Measurements from ENCODE around the gene SLC5A4.
"Not testable (repeated sequence)": the region's sequence is repeated elsewhere in the genome, so short reads cannot be mapped to it uniquely, and the experiment has no call there.

Gene SLC5A4

DNA sequence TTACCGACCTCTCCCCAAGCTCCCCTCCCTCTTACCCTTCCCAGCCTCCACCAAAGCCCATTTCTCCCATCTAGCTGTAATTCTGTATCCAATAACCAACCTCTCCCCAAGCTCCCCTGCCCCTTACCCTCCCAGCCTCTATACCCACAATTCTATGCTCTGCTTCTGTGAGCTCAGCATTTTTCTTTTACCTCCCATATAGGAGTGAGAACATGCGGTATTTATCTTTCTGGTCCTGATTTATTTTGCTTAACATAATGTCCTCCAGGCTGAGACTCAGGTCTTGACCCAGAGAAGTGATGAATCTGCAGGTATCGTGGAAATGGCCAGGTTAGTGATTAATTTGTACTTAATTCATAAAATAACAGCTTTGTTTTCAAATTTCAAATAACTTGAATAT, 59.2 kb downstream of the SLC5A4 start:
- not testable (repeated sequence) for H3K9me3 ChIP-seq (ENCODE audit: insufficient read depth, low read depth, low read length); H3K4me1 ChIP-seq (ENCODE audit: insufficient read depth, low read length); H3K27ac ChIP-seq (ENCODE audit: low read length); H3K4me3 ChIP-seq (ENCODE audit: low read length); H3K27me3 ChIP-seq (ENCODE audit: insufficient read depth, low read length); H3K9ac ChIP-seq (ENCODE audit: low read depth, low read length); H3K36me3 ChIP-seq (ENCODE audit: insufficient read depth, low read depth, low read length)

DNA sequence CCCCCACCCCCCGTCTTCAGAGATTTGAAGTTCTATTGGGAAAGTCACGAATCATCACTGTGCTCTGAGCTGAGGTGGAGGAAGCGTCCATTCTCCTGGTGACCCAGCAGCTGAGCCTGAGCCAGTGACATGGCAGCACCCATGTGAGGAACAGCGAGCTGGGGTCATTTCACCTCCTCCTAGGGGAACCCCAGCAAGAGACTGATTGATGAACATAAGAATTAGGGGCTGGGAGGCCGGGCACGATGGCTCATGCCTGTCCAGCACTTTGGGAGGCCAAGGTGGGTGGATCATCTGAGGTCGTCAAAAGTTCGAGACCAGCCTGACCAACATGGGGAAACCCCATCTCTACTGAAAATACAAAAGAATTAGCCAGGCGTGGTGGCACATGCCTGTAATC, 61.8 kb downstream of the SLC5A4 start:
- not testable (repeated sequence) for H3K27ac ChIP-seq (ENCODE audit: low read length); H3K9me3 ChIP-seq (ENCODE audit: insufficient read depth, low read depth, low read length); H3K9ac ChIP-seq (ENCODE audit: low read depth, low read length); H3K27me3 ChIP-seq (ENCODE audit: insufficient read depth, low read length); H3K4me1 ChIP-seq (ENCODE audit: insufficient read depth, low read length); H3K36me3 ChIP-seq (ENCODE audit: insufficient read depth, low read depth, low read length); H3K4me3 ChIP-seq (ENCODE audit: low read length)

DNA sequence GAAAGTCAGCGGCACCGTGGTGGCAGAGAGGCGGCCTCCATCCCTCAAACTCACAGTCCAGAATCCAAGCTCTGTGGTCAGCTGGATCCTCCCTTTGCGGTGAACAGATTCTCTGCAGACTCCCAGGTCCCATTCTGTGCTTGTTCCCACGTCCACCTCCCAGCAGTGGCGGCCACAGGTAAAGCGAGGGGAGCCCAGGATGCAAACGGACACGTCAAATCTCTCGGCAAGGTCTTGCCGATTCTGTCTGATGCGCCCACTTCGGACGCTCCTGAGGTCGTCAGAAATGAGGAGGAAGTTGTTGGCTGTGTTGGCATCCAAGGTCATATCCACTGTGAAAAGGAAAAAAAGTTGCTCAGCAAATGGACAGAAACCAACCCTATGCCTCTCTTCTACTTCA, 64.1 kb downstream of the SLC5A4 start:
- not testable (repeated sequence) for H3K4me3 ChIP-seq (ENCODE audit: low read length); H3K9me3 ChIP-seq (ENCODE audit: insufficient read depth, low read depth, low read length); H3K4me1 ChIP-seq (ENCODE audit: insufficient read depth, low read length); H3K27ac ChIP-seq (ENCODE audit: low read length); H3K9ac ChIP-seq (ENCODE audit: low read depth, low read length); H3K36me3 ChIP-seq (ENCODE audit: insufficient read depth, low read depth, low read length); H3K27me3 ChIP-seq (ENCODE audit: insufficient read depth, low read length)

DNA sequence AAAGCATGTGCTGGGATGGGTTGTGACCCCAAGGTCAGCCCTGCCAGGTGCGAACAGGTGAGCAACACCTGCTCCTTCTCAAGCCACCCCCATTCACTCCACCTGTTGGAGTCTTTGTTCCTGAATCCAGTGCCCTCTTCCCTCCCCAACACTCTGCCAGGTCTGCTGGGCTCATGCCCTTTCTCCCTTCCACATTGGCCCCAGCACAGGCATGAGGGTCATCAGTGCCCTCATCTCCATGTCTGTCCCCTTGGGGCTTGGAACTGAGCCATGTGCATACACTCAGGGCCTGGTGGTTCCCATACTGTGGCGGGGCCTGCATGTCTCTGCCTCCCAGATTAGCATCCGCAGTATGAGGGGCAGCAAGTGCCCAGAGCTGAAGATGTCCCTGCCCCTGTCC, 69.3 kb downstream of the SLC5A4 start:
- no peak overlapping the region for H3K4me3 ChIP-seq (ENCODE audit: low read length)
- H3K4me1 ChIP-seq (ENCODE audit: insufficient read depth, low read length), result no peaks in the 10 kb centered on the region
- peaks cover 3% of the 10 kb centered on the region; the same call in 1 of the 2 replicates for H3K27me3 ChIP-seq (ENCODE audit: insufficient read depth, low read length)
- H3K27ac ChIP-seq (ENCODE audit: low read length), result no peak overlapping the region
- H3K9ac ChIP-seq (ENCODE audit: low read depth, low read length), result no peak overlapping the region
- H3K9me3 ChIP-seq (ENCODE audit: insufficient read depth, low read depth, low read length), result no peaks in the 10 kb centered on the region
- no peaks in the 10 kb centered on the region for H3K36me3 ChIP-seq (ENCODE audit: insufficient read depth, low read depth, low read length)

DNA sequence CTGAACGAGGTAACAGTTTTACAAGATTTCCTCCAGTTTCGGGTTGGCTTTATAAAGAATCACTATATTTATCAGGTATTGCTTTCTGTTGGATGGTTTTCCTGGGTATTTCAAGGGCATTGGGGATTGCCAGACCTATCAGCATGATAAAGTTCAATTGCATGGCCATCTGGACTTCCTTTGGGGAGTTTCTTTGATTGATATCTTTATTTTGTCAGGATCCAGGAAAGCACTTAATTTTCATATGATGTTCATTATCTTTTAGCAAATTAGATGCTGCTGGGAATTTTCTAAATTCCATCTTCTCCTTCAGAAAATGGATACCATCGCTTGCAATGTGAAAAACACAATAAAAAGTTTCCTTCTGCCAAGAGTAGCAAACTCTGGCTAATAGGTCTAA, 71.5 kb downstream of the SLC5A4 start:
- Histone ChIP-seq H3K4me1 (ENCODE audit: insufficient read depth, low read length) (no peaks in the 10 kb centered on the region), H3K9me3 (ENCODE audit: insufficient read depth, low read depth, low read length) (no peaks in the 10 kb centered on the region), H3K4me3 (ENCODE audit: low read length) (no peak overlapping the region), H3K36me3 (ENCODE audit: insufficient read depth, low read depth, low read length) (no peaks in the 10 kb centered on the region), H3K9ac (ENCODE audit: low read depth, low read length) (no peak overlapping the region), H3K27ac (ENCODE audit: low read length) (no peak overlapping the region), H3K27me3 (ENCODE audit: insufficient read depth, low read length) (peaks cover 21% of the 10 kb centered on the region)

DNA sequence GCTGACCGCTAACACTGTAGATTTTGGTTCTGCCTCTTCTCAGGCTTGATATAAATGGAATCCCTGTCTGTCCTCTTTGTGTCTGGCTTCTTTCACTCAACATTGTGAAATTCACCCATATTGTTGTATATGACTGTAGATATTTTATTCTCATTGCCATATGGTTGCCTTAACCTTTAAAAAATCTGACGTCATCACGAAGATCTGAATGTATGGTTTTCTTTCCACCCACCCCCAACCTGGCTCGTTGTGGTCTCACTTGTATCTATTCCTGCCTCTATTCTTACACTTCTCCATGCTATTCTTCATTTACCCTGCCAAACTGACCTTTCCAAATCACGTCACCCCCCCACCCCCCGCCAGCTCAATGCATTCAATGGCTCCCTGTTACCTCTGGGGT, 74.1 kb downstream of the SLC5A4 start:
- H3K9ac ChIP-seq (ENCODE audit: low read depth, low read length), result no peak overlapping the region
- no peaks in the 10 kb centered on the region for H3K9me3 ChIP-seq (ENCODE audit: insufficient read depth, low read depth, low read length)
- H3K4me3 ChIP-seq (ENCODE audit: low read length), result no peak overlapping the region
- H3K36me3 ChIP-seq (ENCODE audit: insufficient read depth, low read depth, low read length), result no peaks in the 10 kb centered on the region
- no peak overlapping the region for H3K27ac ChIP-seq (ENCODE audit: low read length)
- H3K27me3 ChIP-seq (ENCODE audit: insufficient read depth, low read length), result peaks cover 47% of the 10 kb centered on the region
- no peaks in the 10 kb centered on the region for H3K4me1 ChIP-seq (ENCODE audit: insufficient read depth, low read length)

DNA sequence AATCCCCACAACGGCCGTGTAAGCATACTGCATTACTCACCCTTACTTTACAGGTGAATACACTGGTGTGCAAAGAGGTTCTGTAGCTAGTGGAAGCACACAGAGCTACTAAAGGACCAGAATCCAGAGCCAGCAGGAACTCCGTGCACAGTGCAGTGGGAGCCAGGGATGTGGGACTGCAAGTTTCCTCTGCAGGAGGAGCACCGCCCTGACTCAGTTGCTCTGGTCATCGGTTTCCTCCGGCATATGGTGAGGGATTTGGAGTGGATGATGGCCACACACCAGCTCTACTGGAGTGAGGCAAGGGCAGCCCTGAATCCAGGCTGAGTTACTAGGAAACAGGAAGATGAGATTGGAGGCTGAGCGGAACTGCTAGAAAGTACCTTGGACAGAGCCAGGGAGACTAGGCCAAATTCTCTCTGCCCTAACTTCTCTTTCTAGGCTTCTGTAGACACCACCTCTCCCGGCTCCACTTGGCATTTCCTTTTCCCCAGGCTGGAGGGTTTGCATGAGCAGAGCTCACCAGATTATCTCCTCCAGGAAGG, 77.9 kb downstream of the SLC5A4 start:
- Histone ChIP-seq H3K4me1 (ENCODE audit: insufficient read depth, low read length) (peaks cover 6% of the 10 kb centered on the region; the same call in 1 of the 2 replicates), H3K9ac (ENCODE audit: low read depth, low read length) (no peak overlapping the region), H3K4me3 (ENCODE audit: low read length) (no peak overlapping the region), H3K27me3 (ENCODE audit: insufficient read depth, low read length) (peaks cover 68% of the 10 kb centered on the region), H3K27ac (ENCODE audit: low read length) (no peak overlapping the region), H3K9me3 (ENCODE audit: insufficient read depth, low read depth, low read length) (no peaks in the 10 kb centered on the region), H3K36me3 (ENCODE audit: insufficient read depth, low read depth, low read length) (no peaks in the 10 kb centered on the region)

DNA sequence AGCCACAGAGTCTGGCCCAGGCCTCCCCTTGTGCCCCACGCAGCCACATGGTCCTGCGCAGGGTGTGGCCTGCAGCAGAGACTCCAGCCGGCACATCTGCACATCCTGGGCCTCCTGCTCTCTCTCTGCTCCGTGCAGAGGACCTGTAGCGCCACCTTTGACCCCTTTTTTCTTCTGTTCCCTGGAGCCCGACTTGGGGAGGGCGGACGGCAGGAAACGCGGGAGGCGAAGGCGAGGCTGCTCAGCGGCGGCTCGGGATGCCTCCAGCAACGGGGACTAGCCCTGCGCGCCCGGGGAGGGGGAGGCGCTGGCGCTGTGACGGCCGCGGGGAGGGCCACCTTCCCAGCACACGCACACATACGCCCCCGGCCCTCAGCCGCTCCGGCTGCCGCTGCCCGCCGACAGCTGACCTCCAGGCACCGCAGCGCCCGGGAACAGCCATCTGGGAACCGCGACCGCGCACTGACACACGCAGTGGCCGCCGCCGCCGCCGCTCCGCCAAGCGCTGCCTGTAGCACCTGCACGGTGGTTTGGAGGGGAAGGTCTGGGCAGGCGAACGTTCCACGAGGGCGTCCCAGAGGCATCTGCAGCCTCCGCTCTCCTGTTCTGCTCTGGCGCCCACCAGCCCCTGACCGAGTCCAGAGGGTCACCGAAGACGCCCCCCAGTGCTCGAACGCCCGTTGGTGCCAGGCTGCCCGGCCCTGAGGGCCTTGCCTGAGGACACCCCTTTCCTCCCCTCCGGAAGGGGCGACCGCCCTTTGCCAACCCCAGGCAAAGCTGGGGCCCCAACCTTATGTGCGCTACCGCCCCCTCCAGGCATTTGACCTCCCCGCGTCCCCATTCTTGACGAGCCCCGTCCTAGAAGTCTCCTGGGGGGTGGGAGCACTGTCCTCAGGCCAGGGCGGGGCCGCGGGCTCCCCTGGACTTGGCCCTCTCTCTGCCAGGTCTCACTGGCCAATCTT, 79.2 kb downstream of the SLC5A4 start:
- H3K27ac ChIP-seq (ENCODE audit: low read length), result no peak overlapping the region
- no peaks in the 10 kb centered on the region for H3K9me3 ChIP-seq (ENCODE audit: insufficient read depth, low read depth, low read length)
- H3K9ac ChIP-seq (ENCODE audit: low read depth, low read length), result no peak overlapping the region
- peaks cover 6% of the 10 kb centered on the region; the same call in 1 of the 2 replicates for H3K4me1 ChIP-seq (ENCODE audit: insufficient read depth, low read length)
- peak overlapping the region; percentile 64; the same call in 1 of the 2 replicates for H3K4me3 ChIP-seq (ENCODE audit: low read length)
- H3K27me3 ChIP-seq (ENCODE audit: insufficient read depth, low read length), result peaks cover 66% of the 10 kb centered on the region
- no peaks in the 10 kb centered on the region for H3K36me3 ChIP-seq (ENCODE audit: insufficient read depth, low read depth, low read length)

DNA sequence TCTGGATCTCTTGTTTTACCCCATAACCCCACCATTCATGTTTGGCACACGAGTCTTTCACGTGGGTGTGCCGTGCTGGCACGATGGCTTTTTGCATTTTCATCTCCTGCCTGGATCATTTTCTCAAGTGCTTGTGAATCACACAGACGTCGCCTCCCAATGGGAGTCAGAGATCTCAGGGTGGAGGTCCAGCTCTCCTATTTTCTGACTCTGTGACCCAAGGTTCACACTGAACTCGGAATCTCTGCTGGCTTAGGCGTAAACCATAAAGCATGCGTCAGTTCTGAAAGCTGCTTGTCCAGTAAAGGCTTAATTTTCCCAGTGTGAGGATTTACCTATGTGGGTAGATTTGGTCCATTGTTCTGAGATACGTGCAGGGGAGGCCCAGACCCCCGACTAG, 80.0 kb downstream of the SLC5A4 start:
- peaks cover 6% of the 10 kb centered on the region; the same call in 1 of the 2 replicates for H3K4me1 ChIP-seq (ENCODE audit: insufficient read depth, low read length)
- no peak overlapping the region for H3K27ac ChIP-seq (ENCODE audit: low read length)
- no peak overlapping the region for H3K9ac ChIP-seq (ENCODE audit: low read depth, low read length)
- peak overlapping the region; percentile 64; the same call in 1 of the 2 replicates for H3K4me3 ChIP-seq (ENCODE audit: low read length)
- peaks cover 58% of the 10 kb centered on the region for H3K27me3 ChIP-seq (ENCODE audit: insufficient read depth, low read length)
- no peaks in the 10 kb centered on the region for H3K9me3 ChIP-seq (ENCODE audit: insufficient read depth, low read depth, low read length)
- H3K36me3 ChIP-seq (ENCODE audit: insufficient read depth, low read depth, low read length), result no peaks in the 10 kb centered on the region
